WTC11 (cell line): Measurements from ENCODE around the gene COPS9.

Source experiments
- ARID4B ChIP-seq: sonication (generic); formaldehyde crosslinking; IDR thresholded peaks from 2 replicates; pipeline ENCODE4 v1.8.0; 2023; ENCODE audit warnings: missing genetic modification reagents, mild to moderate bottlenecking, borderline replicate concordance
- ATF3 ChIP-seq: sonication (generic); formaldehyde crosslinking; conservative IDR thresholded peaks from 2 replicates; pipeline ENCODE4 v1.8.1; 2022; ENCODE audit warnings: mild to moderate bottlenecking, missing genetic modification reagents
- CREB1 ChIP-seq: sonication (generic); formaldehyde crosslinking; IDR thresholded peaks from 2 replicates; pipeline ENCODE4 v1.8.0; 2023; ENCODE audit warnings: mild to moderate bottlenecking, missing genetic modification reagents
- CTCF ChIP-seq: fragments of 200-600 bp; IDR thresholded peaks from 2 replicates; pipeline ENCODE4 v1.8.0; 2022; ENCODE audit warnings: antibody characterized with exemption
- ESRRA ChIP-seq: sonication (generic); formaldehyde crosslinking; IDR thresholded peaks from 2 replicates; pipeline ENCODE4 v1.8.1; 2022; ENCODE audit warnings: mild to moderate bottlenecking, missing genetic modification reagents, borderline replicate concordance
- IRF1 ChIP-seq: sonication (generic); formaldehyde crosslinking; IDR thresholded peaks from 2 replicates; pipeline ENCODE4 v1.8.0; 2023; ENCODE audit warnings: missing genetic modification reagents
- NFYB ChIP-seq: sonication (generic); formaldehyde crosslinking; conservative IDR thresholded peaks from 2 replicates; pipeline ENCODE4 v1.8.0; 2022; ENCODE audit warnings: low read depth, missing genetic modification reagents
- SP1 ChIP-seq: sonication (generic); formaldehyde crosslinking; conservative IDR thresholded peaks from 2 replicates; pipeline ENCODE4 v1.8.1; 2022; ENCODE audit warnings: missing genetic modification reagents
- USF2 ChIP-seq: sonication (generic); formaldehyde crosslinking; IDR thresholded peaks from 2 replicates; pipeline ENCODE4 v1.8.1; 2023; ENCODE audit warnings: mild to moderate bottlenecking, missing genetic modification reagents, moderate library complexity
- ZNF138 ChIP-seq: sonication (generic); formaldehyde crosslinking; conservative IDR thresholded peaks from 2 replicates; pipeline ENCODE4 v1.8.1; 2022; ENCODE audit warnings: mild to moderate bottlenecking, moderate library complexity, missing genetic modification reagents

- no peak for TF ChIP-seq SP1
- TF ChIP-seq CTCF: peak; percentile 92
- no peak for TF ChIP-seq ZNF138 (CRISPR knock-in tag)
- no peak for TF ChIP-seq CREB1 (CRISPR knock-in tag)
- no peak for TF ChIP-seq USF2
- no peak for TF ChIP-seq ESRRA
- no peak for TF ChIP-seq IRF1 (CRISPR knock-in tag)
- TF ChIP-seq ATF3 (CRISPR knock-in tag): no peak
- no peak for TF ChIP-seq ARID4B (CRISPR knock-in tag)
- no peak for TF ChIP-seq NFYB (CRISPR knock-in tag)
Measured at GRCh38 chr2:240143801-240144648, 7.9 kb upstream of the COPS9 start.
